ENCODE data around the gene MRPL17.

MRPL17 gene

DNA sequence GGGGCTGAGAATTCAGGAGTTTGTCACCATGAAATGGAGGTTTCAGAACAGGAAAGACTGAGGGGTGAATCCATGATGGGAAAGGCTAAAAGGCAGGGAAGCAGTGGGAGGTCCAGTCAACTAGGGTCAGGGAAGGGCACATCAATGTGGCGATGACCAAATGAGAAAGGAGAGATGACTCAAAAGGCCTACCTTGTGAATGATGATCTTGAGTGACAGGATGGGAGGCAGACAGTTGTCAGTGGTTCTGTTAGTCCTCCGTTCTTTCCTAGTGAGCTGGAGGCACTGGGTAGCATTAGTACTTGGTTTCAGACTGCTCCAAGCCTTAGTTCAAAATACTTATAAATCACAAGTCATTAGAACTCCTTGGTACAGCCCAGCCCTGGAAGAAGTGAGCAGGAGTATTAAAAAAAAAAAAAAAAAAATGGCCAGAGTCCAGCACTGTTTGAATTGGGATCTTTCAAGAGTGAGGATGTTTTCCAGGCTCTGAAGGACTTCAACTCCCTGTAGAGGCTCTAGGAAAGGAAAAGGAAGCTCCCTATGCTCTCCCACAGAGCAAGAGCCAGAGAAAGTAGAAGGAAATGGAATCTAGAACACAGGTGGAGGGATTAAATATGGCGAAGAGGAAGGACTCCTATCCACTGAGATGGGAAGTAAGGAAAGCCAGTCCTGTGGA is 19.2 kb downstream of the MRPL17 start:
- Histone ChIP-seq H3K9me3 (ENCODE audit: control insufficient read depth in 1 of 2, low read length in 2 of 2) (no peaks in the 10 kb centered on the region), H3K27ac (ENCODE audit: low read length) (no peak overlapping the region), H3K4me1 (ENCODE audit: control insufficient read depth in 1 of 2, insufficient read depth in 2 of 2, low read length in 2 of 2) (peaks cover 0 to 8% of the 10 kb centered on the region in 2 donors)

DNA sequence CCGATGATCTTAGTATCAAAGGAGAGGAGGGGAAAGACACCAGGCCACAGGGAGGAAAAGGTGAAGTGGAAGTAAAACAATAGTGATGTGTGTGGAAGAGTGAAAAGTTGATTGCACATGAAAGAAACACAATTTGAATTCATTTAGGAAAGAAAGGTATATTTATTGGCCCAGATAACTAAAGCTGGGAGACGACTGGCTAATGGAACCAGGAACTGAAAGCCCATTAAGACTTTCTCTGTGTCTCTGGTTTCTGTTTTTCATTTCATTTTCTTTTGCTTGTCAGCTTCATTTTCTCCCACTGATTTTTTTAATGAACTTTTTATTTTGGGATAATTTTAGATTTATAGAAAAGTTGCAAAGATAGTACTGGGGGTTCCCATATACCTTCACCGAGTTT is 22.4 kb downstream of the MRPL17 start:
- peaks cover 0 to 5% of the 10 kb centered on the region in 2 donors for H3K4me1 ChIP-seq (ENCODE audit: control insufficient read depth in 1 of 2, insufficient read depth in 2 of 2, low read length in 2 of 2)
- H3K27me3 ChIP-seq (ENCODE audit: low read depth, low read length) = no peaks in the 10 kb centered on the region
- no peaks in the 10 kb centered on the region for H3K9me3 ChIP-seq (ENCODE audit: control insufficient read depth in 1 of 2, low read length in 2 of 2)
- no peaks in the 10 kb centered on the region for H3K36me3 ChIP-seq (ENCODE audit: control insufficient read depth in 1 of 2, insufficient read depth in 2 of 2, low read length in 2 of 2)
- H3K27ac ChIP-seq (ENCODE audit: low read length) = no peak overlapping the region
- no peak overlapping the region for H3K4me3 ChIP-seq (ENCODE audit: low read depth in 1 of 2, low read length in 2 of 2)

More for the DNA sequence above, 19.2 kb downstream of the MRPL17 start:
- no peak overlapping the region for H3K4me3 ChIP-seq (ENCODE audit: low read depth in 1 of 2, low read length in 2 of 2)
- no peaks in the 10 kb centered on the region for H3K36me3 ChIP-seq (ENCODE audit: control insufficient read depth in 1 of 2, insufficient read depth in 2 of 2, low read length in 2 of 2)
- no peaks in the 10 kb centered on the region for H3K27me3 ChIP-seq (ENCODE audit: low read depth, low read length)

DNA sequence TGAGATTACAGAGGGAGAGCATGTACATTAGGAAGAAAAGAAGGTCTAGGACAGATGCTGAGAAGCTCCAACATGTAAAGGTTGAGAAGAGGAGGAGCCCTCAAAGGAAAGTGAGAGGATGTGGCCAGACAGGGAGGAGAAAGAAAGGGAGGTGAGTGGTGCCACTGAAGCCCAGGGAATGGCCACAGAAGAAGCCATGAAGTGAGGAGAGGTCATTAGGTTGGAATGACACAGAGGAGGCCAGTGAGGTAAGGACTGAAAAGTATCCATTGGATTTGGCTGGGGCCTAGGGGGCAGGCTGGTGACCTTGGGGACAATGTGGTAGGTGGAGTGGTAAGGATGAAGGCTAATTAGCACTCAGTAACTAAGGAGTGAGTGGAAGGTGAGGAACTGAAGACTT is 24.5 kb downstream of the MRPL17 start:
- no peaks in the 10 kb centered on the region for H3K9me3 ChIP-seq (ENCODE audit: control insufficient read depth in 1 of 2, low read length in 2 of 2)
- H3K4me1 ChIP-seq (ENCODE audit: control insufficient read depth in 1 of 2, insufficient read depth in 2 of 2, low read length in 2 of 2) = peaks cover 4 to 6% of the 10 kb centered on the region in 2 donors
- no peak overlapping the region for H3K4me3 ChIP-seq (ENCODE audit: low read depth in 1 of 2, low read length in 2 of 2)
- no peaks in the 10 kb centered on the region for H3K27me3 ChIP-seq (ENCODE audit: low read depth, low read length)
- no peak overlapping the region for H3K27ac ChIP-seq (ENCODE audit: low read length)
- H3K36me3 ChIP-seq (ENCODE audit: control insufficient read depth in 1 of 2, insufficient read depth in 2 of 2, low read length in 2 of 2) = no peaks in the 10 kb centered on the region

DNA sequence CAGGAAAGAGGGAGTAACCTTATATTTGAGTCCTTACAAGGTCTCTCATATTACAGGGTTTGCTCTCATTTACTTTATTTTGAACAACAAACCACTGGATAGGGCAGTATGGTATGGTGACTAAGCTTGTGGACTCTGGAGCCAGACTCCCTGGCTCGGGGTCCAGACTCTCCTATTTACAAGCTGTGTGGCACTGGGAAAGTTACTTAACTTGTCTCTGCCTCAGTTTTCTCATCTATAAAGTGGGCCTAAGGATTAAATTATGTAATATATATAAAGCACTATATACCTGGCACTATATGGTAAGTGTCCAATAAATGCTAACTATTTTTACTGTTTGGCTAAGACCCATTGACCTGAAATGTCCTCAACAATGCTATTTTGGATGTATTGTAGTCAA is 25.8 kb downstream of the MRPL17 start:
- H3K4me3 ChIP-seq (ENCODE audit: low read depth in 1 of 2, low read length in 2 of 2) = no peak overlapping the region
- no peaks in the 10 kb centered on the region for H3K27me3 ChIP-seq (ENCODE audit: low read depth, low read length)
- H3K27ac ChIP-seq (ENCODE audit: low read length) = no peak overlapping the region
- no peaks in the 10 kb centered on the region for H3K36me3 ChIP-seq (ENCODE audit: control insufficient read depth in 1 of 2, insufficient read depth in 2 of 2, low read length in 2 of 2)
- H3K4me1 ChIP-seq (ENCODE audit: control insufficient read depth in 1 of 2, insufficient read depth in 2 of 2, low read length in 2 of 2) = peaks cover 6 to 9% of the 10 kb centered on the region in 2 donors
- no peaks in the 10 kb centered on the region for H3K9me3 ChIP-seq (ENCODE audit: control insufficient read depth in 1 of 2, low read length in 2 of 2)

DNA sequence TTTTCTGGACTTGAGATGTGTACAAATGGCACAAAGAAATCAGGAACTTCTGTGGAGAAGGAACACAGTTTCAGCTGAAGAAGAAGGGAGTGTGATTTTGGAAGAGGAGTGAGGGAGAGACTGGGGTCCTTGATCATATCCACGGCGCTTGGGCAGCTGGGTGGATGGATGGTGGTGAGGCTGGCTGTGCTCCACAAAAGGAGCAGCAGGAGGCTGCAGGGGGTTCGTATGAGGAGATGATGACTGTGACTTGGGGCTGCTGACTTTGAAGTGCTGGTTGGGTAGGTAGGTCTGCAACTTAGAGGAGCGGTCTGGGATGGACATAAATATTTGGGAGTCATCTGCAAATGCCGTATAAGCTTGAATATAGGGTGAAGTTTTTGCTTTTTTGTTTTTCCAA is 26.2 kb downstream of the MRPL17 start:
- peaks cover 6 to 9% of the 10 kb centered on the region in 2 donors for H3K4me1 ChIP-seq (ENCODE audit: control insufficient read depth in 1 of 2, insufficient read depth in 2 of 2, low read length in 2 of 2)
- no peak overlapping the region for H3K4me3 ChIP-seq (ENCODE audit: low read depth in 1 of 2, low read length in 2 of 2)
- H3K27ac ChIP-seq (ENCODE audit: low read length) = no peak overlapping the region
- H3K36me3 ChIP-seq (ENCODE audit: control insufficient read depth in 1 of 2, insufficient read depth in 2 of 2, low read length in 2 of 2) = no peaks in the 10 kb centered on the region
- no peaks in the 10 kb centered on the region for H3K27me3 ChIP-seq (ENCODE audit: low read depth, low read length)
- H3K9me3 ChIP-seq (ENCODE audit: control insufficient read depth in 1 of 2, low read length in 2 of 2) = no peaks in the 10 kb centered on the region

DNA sequence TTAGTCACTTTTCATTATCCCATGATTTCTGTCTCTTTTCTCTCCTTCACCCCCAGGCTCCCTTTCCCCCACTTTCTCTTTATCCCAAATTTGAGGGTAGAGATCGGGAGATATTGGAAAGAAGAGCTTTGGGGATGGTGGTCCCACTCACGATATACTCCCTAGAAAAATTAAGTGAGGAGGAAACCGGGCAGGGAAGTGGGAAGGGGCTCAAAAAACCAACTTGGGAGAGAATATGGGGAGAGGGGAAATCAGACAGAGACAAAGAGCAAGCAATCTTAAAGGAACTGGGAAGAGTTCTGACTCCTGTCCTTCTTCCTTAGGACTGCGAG is 26.6 kb downstream of the MRPL17 start:
- H3K9me3 ChIP-seq (ENCODE audit: control insufficient read depth in 1 of 2, low read length in 2 of 2) = no peaks in the 10 kb centered on the region
- peak overlapping the region; percentile 53 to 57 for H3K4me3 ChIP-seq (ENCODE audit: low read depth in 1 of 2, low read length in 2 of 2)
- peak overlapping the region; percentile 82 for H3K27ac ChIP-seq (ENCODE audit: low read length)

DNA sequence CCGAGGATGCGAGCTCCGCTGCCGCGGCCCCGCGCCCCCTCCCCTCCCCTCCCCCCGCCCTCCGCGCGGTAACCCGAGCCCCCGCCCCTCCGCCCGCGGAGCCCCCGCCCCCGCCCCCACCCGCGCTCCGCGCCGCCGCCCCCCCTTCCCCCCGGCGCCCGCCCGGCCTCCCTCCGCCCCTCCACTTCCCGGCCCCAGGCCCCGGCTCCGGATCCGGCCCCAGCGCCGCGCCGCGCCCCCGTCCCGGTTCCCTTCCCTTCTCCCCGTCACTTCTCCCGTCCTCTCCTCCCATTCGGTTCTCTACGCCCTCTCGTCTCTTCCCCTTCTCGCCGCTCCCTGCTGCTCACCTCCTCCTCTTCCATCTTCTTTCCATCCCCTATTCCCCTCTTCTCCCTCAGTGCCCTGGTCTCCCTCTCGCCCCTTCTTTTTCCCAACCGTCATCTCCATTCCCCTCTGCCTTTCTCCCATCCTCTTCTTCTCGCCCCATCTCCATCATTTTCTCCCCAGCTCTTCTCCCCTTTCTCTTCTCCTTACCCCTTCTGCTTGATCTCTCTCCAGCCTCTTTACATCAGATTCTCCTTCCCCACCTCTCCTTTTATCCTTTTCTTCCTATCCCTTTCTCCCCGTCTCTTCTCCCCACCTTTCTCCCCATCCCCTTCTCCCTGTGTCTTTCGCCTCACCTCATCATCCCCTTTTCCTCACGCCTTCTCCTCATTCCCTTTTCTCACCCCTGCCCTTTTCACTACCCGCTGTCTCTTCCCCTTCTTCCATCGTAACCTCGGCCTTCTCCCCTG is 27.2 kb downstream of the MRPL17 start, which contains the start of gene DCHS1:
Gene DCHS1, minus strand, starts transcription at position 20 of the 794 bp plus-strand sequence. CDS start 14,196 bp downstream, outside the sequence.
- H3K4me3 ChIP-seq (ENCODE audit: low read depth in 1 of 2, low read length in 2 of 2) = peak within 1 kb of the TSS; percentile 57 to 67
- no peaks in the 10 kb centered on the region for H3K27me3 ChIP-seq (ENCODE audit: low read depth, low read length)
- no peaks in the 10 kb centered on the region for H3K9me3 ChIP-seq (ENCODE audit: control insufficient read depth in 1 of 2, low read length in 2 of 2)
- peaks cover 6 to 9% of the 10 kb centered on the region in 2 donors for H3K4me1 ChIP-seq (ENCODE audit: control insufficient read depth in 1 of 2, insufficient read depth in 2 of 2, low read length in 2 of 2)
- peak within 1 kb of the TSS; percentile 82 for H3K27ac ChIP-seq (ENCODE audit: low read length)
- H3K36me3 ChIP-seq (ENCODE audit: control insufficient read depth in 1 of 2, insufficient read depth in 2 of 2, low read length in 2 of 2) = no peaks in the 10 kb centered on the region

More for the DNA sequence above, 26.6 kb downstream of the MRPL17 start:
- H3K27me3 ChIP-seq (ENCODE audit: low read depth, low read length) = no peaks in the 10 kb centered on the region
- H3K36me3 ChIP-seq (ENCODE audit: control insufficient read depth in 1 of 2, insufficient read depth in 2 of 2, low read length in 2 of 2) = no peaks in the 10 kb centered on the region
- H3K4me1 ChIP-seq (ENCODE audit: control insufficient read depth in 1 of 2, insufficient read depth in 2 of 2, low read length in 2 of 2) = peaks cover 6 to 9% of the 10 kb centered on the region in 2 donors

DNA sequence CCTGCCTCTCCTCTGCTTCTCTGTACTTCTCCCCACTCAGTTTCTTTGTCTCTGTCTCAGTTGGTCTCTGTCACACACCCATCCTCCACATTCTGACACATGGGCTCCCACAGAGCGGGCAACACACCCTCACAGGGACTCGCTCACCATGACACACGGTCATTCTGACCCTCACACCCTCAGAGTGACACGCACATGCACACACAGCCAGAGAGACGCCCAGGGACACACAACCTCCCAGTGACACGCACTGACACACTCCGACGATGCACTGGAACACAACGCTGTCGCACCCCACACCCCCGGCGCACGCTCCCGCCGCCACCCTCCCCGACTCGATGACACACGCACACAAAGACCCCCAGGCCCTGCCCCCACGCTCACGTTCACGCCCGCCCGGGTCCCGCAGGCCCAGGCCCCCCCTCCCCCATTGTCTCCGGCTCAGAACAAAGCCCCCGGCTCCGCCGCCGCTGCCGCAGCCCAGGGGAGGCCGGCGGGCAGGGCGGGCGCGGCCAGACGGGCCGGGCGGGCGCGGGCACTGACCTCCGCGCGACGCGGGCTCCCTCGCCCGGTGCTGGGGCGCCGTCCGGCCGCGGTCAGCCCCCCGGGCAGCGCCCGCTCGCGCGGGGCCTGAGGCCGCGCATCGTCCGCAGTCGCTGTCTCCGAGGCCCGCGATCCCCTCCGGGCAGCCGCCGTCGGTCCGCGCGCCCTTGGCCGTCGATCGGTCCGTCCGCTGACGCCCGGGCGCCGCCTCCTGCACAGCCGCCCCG is 27.9 kb downstream of the MRPL17 start:
- Histone ChIP-seq H3K27me3 (ENCODE audit: low read depth, low read length) (no peaks in the 10 kb centered on the region), H3K4me3 (ENCODE audit: low read depth in 1 of 2, low read length in 2 of 2) (peak overlapping the region; percentile 54 to 67), H3K4me1 (ENCODE audit: control insufficient read depth in 1 of 2, insufficient read depth in 2 of 2, low read length in 2 of 2) (peaks cover 6 to 9% of the 10 kb centered on the region in 2 donors), H3K9me3 (ENCODE audit: control insufficient read depth in 1 of 2, low read length in 2 of 2) (no peaks in the 10 kb centered on the region), H3K27ac (ENCODE audit: low read length) (peak overlapping the region; percentile 14), H3K36me3 (ENCODE audit: control insufficient read depth in 1 of 2, insufficient read depth in 2 of 2, low read length in 2 of 2) (no peaks in the 10 kb centered on the region)

DNA sequence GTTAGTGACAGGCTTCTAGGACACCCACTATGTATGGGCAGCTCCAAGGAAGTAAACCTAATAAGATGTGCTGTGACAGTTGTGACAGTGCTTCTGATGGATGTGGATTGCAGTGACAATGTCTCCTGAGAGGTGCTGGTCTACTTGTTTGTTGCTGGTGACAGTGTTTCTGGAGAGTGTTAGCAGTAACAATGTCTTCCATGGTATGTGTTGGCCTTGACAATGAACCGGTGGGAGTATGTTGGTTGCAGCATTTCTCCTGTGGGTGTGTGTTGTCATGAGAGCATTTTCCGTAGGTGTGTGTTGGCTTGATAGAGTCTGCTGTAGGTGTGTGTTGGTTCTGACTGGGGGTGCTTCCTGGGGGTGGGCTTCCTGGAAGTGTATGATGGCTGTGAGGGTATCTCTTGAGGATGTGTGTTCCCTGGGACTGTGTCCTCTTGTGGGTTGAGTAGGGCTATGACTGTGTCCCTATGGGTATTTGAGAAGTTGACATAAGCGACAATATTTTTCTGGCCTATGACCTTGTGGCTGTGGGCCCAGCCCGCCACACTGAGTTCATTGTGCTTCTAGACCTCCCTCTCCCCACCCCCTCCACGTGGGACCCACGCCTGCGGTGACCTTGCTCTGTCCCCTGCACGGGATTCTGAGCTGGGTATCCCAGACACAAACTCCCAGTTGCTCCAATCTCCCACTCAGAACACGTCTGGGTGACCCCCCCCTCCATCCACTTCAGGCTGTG is 28.7 kb downstream of the MRPL17 start:
- Histone ChIP-seq H3K4me3 (ENCODE audit: low read depth in 1 of 2, low read length in 2 of 2) (peak overlapping the region; percentile 54 to 67), H3K36me3 (ENCODE audit: control insufficient read depth in 1 of 2, insufficient read depth in 2 of 2, low read length in 2 of 2) (no peaks in the 10 kb centered on the region), H3K27me3 (ENCODE audit: low read depth, low read length) (no peaks in the 10 kb centered on the region), H3K9me3 (ENCODE audit: control insufficient read depth in 1 of 2, low read length in 2 of 2) (no peaks in the 10 kb centered on the region), H3K27ac (ENCODE audit: low read length) (peak overlapping the region; percentile 14), H3K4me1 (ENCODE audit: control insufficient read depth in 1 of 2, insufficient read depth in 2 of 2, low read length in 2 of 2) (peaks cover 6 to 9% of the 10 kb centered on the region in 2 donors)

DNA sequence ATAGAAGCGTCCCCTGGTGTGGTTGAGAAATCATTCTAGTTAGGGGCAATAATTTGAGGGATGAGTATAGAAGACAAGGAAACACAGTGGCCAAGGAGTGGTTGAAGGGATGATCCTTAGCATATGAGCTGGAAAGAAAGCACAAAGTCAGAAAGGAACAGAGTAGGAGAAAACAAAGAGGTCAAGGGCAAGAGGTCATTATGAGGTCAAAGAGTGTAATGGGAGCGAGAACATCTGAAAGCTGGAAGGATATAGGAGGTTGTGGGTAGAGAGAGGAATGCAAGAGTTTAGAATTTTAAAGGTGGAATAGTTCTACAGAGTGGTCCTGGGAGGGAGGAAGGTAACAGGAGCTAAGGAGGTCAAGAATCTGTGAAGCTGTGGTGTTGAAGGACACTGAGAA is 29.5 kb downstream of the MRPL17 start:
- H3K27me3 ChIP-seq (ENCODE audit: low read depth, low read length) = no peaks in the 10 kb centered on the region
- peak overlapping the region in 1 of 2 donors; percentile 67 for H3K4me3 ChIP-seq (ENCODE audit: low read depth in 1 of 2, low read length in 2 of 2)
- H3K9me3 ChIP-seq (ENCODE audit: control insufficient read depth in 1 of 2, low read length in 2 of 2) = no peaks in the 10 kb centered on the region
- peaks cover 10 to 12% of the 10 kb centered on the region in 2 donors for H3K4me1 ChIP-seq (ENCODE audit: control insufficient read depth in 1 of 2, insufficient read depth in 2 of 2, low read length in 2 of 2)
- H3K36me3 ChIP-seq (ENCODE audit: control insufficient read depth in 1 of 2, insufficient read depth in 2 of 2, low read length in 2 of 2) = no peaks in the 10 kb centered on the region
- no peak overlapping the region for H3K27ac ChIP-seq (ENCODE audit: low read length)

All from muscle layer of duodenum (tissue), 2 donors.